A673 (cell line): ENCODE results near the gene RSRP1. TPM values are rescaled to one million over a fixed set of nuclear protein-coding genes. Genes with fewer than 3 reads are reported as not detected.

ENCODE experiments used
- BruUV-seq: library from RNA; stranded (reverse); fragments of 400-500 nt; replicated peaks from 2 replicates; lab custom pipeline; 2021; lab: Mats Ljungman, UMichigan
- CTCF ChIA-PET: fragments of 300-600 bp; sonication (Branson Sonifier 250); formaldehyde crosslinking; loops from one replicate; lab custom pipeline; 2022; ENCODE audit warnings: antibody characterized with exemption; lab: Charles Lee
- POLR2A ChIA-PET: fragments of 300-600 bp; sonication (Branson Sonifier 250); formaldehyde crosslinking; loops from one replicate; lab custom pipeline; 2022; ENCODE audit warnings: antibody characterized with exemption; ENCODE audit not compliant: low non-redundant PET; lab: Charles Lee
- DNase-seq: peaks from one replicate; pipeline ENCODE4 v3.0.0-alpha.2; 2015; ENCODE audit warnings: low spot score
- H3K27ac ChIP-seq: fragments of 200-600 bp; sonication (generic); 2 replicates; pipeline ENCODE4 v1.5.1; 2016; ENCODE audit warnings: mixed run types, low read depth, mild to moderate bottlenecking, mixed read lengths, antibody characterized with exemption, low read length; ENCODE audit not compliant: poor library complexity, severe bottlenecking
- H3K27me3 ChIP-seq: fragments of 200-600 bp; sonication (generic); replicated peaks from 2 replicates; pipeline ENCODE4 v1.6.1; 2017; ENCODE audit warnings: mixed run types, low read depth, mild to moderate bottlenecking, mixed read lengths, antibody characterized with exemption, low read length; ENCODE audit not compliant: insufficient read depth, poor library complexity
- H3K36me3 ChIP-seq: fragments of 200-600 bp; sonication (generic); 2 replicates; pipeline ENCODE4 v1.6.1; 2016; ENCODE audit warnings: mixed run types, mild to moderate bottlenecking, mixed read lengths, antibody characterized with exemption, low read length; ENCODE audit not compliant: insufficient read depth, poor library complexity, severe bottlenecking
- H3K4me1 ChIP-seq: fragments of 200-600 bp; sonication (generic); 2 replicates; pipeline ENCODE4 v1.6.1; 2017; ENCODE audit warnings: mixed run types, mild to moderate bottlenecking, mixed read lengths, antibody characterized with exemption, low read length; ENCODE audit not compliant: insufficient read depth, poor library complexity, severe bottlenecking
- H3K4me3 ChIP-seq: fragments of 200-600 bp; sonication (generic); 2 replicates; pipeline ENCODE4 v1.5.1; 2016; ENCODE audit warnings: low read depth, mixed run types, mild to moderate bottlenecking, mixed read lengths, low read length; ENCODE audit not compliant: poor library complexity, severe bottlenecking
- H3K9me3 ChIP-seq: fragments of 200-600 bp; sonication (generic); 2 replicates; pipeline ENCODE4 v1.6.1; 2016; ENCODE audit warnings: mixed run types, low read depth, mild to moderate bottlenecking, mixed read lengths, antibody characterized with exemption, low read length; ENCODE audit not compliant: poor library complexity, severe bottlenecking
- CTCF ChIP-seq: fragments of 300-800, 200-600 bp; sonication (generic); conservative IDR thresholded peaks from 2 replicates; pipeline ENCODE4 v1.5.1; 2017; ENCODE audit warnings: low read depth, mild to moderate bottlenecking, antibody characterized with exemption, low read length, moderate library complexity, mixed read lengths
- EZH2 ChIP-seq: fragments of 200-600 bp; sonication (generic); IDR thresholded peaks from 2 replicates; pipeline ENCODE4 v1.6.1; 2017; ENCODE audit warnings: borderline replicate concordance, low read depth, mild to moderate bottlenecking, mixed read lengths, antibody characterized with exemption, low read length; ENCODE audit not compliant: poor library complexity, severe bottlenecking
- intact Hi-C: fragments of 100-400 bp; cut with micrococcal nuclease; formaldehyde crosslinking; loops from one replicate; pipeline ENCODE4 v1.10.0; 2022; ENCODE audit not compliant: unreplicated experiment
- total RNA-seq: library from RNA; stranded (reverse); gene quantifications from 2 replicates; pipeline ENCODE4 v1.2.3, GENCODE V29; 2021

Gene RSRP1
- total RNA-seq, 1 experiment from 2014 or later: 65.3 TPM

- Histone ChIP-seq H3K4me1 (peaks cover 11% of the 10 kb centered on the region), H3K9me3 (no peaks in the 10 kb centered on the region), H3K27ac (no peak overlapping the region), H3K36me3 (no peaks in the 10 kb centered on the region), H3K27me3 (no peaks in the 10 kb centered on the region), H3K4me3 (no peak overlapping the region)
- ChIA-PET POLR2A (interaction anchor here (0.6 kb wide), 1 partner anchor 232 kb away, joined by 3 read pairs; no protein-coding TSS in a partner anchor), CTCF (no interaction called here)
- no TSS peak for BruUV-seq
- TF ChIP-seq CTCF: no peak
- TF ChIP-seq EZH2: no peak
- no peak for DNase-seq
- intact Hi-C loops: no loop called here
These were observed 52.7 kb downstream of the RSRP1 start for GRCh38 chr1:25194572-25195020.

DNA sequence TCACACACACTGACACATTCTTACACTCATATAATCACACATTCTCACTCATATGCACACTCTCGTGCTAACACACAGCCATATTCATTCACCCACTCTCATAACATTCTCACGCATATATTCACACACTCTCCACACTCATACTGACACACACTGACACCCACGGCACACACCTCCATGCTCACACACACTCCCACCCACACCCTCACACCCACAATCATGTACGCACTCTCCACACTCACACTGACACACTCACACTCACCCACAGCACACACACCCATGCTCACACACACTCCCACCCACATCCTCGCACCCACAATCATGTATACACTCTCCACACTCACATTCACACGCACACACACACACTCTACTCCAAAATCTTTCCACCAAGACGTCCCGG is 53.2 kb downstream of the RSRP1 start:
- Histone ChIP-seq H3K27ac (no peak overlapping the region), H3K27me3 (no peaks in the 10 kb centered on the region), H3K4me1 (peaks cover 11% of the 10 kb centered on the region), H3K9me3 (no peaks in the 10 kb centered on the region), H3K36me3 (no peaks in the 10 kb centered on the region), H3K4me3 (no peak overlapping the region)
- DNase-seq: no peak
- BruUV-seq: no TSS peak
- CTCF ChIA-PET: no interaction called here
- POLR2A ChIA-PET: interaction anchor here (0.6 kb wide), 1 partner anchor 233 kb away, joined by 3 read pairs; no protein-coding TSS in a partner anchor
- intact Hi-C loops: no loop called here
- TF ChIP-seq CTCF: no peak
- TF ChIP-seq EZH2: no peak

DNA sequence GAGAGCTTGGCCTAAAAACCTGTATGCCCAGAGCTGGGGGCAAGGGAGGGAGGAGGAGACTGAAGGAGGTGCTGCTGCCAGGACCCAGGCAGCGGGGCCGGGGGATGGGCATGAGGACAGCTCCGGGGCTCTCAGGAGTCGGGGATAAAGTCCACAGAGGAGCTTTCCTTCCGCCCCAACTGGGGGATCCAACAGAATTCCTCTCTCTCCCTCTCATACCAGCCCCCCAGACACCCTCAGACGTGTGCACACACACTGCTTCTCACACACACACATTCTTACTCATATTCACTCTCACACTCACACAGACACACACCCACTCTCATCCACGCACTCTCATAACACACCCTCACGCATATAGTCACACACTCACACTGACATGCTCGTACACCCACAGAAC is 54.0 kb downstream of the RSRP1 start:
- TF ChIP-seq EZH2 (no peak), CTCF (no peak)
- Histone ChIP-seq H3K36me3 (no peaks in the 10 kb centered on the region), H3K27me3 (no peaks in the 10 kb centered on the region), H3K4me3 (no peak overlapping the region), H3K27ac (no peak overlapping the region), H3K4me1 (peaks cover 6% of the 10 kb centered on the region), H3K9me3 (no peaks in the 10 kb centered on the region)
- ChIA-PET CTCF (no interaction called here), POLR2A (no interaction called here)
- intact Hi-C loops: no loop called here
- no TSS peak for BruUV-seq
- DNase-seq: no peak

Other genes with a start within 250 kb of the RSRP1 start
- gene SYF2, start 15.0 kb downstream of the RSRP1 start, total RNA-seq: 28.8 and 30.2 TPM in 2 replicates
- gene RHD, start 25.1 kb upstream of the RSRP1 start, total RNA-seq: not detected in 2 replicates
- gene TMEM50A, start 90.9 kb upstream of the RSRP1 start, total RNA-seq: 99.4 and 101 TPM in 2 replicates
- gene RHCE, start 173.4 kb upstream of the RSRP1 start, total RNA-seq: 0.57 TPM in 1 of 2 replicates, not detected in the other
- 20.1 and 22.9 TPM in 2 replicates for gene MACO1, start 183.4 kb upstream of the RSRP1 start, total RNA-seq